Hepatocyte (in vitro differentiated cells): ENCODE data around the gene ELOVL3.

ENCODE experiments used
- CTCF ChIP-seq: fragments of 200-600 bp; sonication (generic); IDR thresholded peaks from 2 replicates; pipeline ENCODE4 v1.5.1; 2016; ENCODE audit warnings: antibody characterized with exemption, mild to moderate bottlenecking; ENCODE audit not compliant: poor library complexity
- EZH2 ChIP-seq: fragments of 200-600 bp; sonication (generic); IDR thresholded peaks from 2 replicates; pipeline ENCODE4 v1.6.1; 2016; ENCODE audit warnings: antibody characterized with exemption, mild to moderate bottlenecking, borderline replicate concordance
- EZH2phosphoT487 ChIP-seq: fragments of 200-600 bp; sonication (generic); IDR thresholded peaks from one replicate; pipeline ENCODE4 v1.6.1; 2018; ENCODE audit warnings: antibody characterized with exemption, mild to moderate bottlenecking, low read depth, moderate library complexity; ENCODE audit not compliant: unreplicated experiment, severe bottlenecking

- TF ChIP-seq CTCF (no peak), EZH2 (no peak), EZH2phosphoT487 (no peak)
Observed at GRCh38 chr10:102255404-102255803, 29.3 kb downstream of the ELOVL3 start.
